ENCODE results near the gene KIF2C.
A peak's percentile ranks its signal among the peaks of the same experiment; 100 is the strongest.

DNA sequence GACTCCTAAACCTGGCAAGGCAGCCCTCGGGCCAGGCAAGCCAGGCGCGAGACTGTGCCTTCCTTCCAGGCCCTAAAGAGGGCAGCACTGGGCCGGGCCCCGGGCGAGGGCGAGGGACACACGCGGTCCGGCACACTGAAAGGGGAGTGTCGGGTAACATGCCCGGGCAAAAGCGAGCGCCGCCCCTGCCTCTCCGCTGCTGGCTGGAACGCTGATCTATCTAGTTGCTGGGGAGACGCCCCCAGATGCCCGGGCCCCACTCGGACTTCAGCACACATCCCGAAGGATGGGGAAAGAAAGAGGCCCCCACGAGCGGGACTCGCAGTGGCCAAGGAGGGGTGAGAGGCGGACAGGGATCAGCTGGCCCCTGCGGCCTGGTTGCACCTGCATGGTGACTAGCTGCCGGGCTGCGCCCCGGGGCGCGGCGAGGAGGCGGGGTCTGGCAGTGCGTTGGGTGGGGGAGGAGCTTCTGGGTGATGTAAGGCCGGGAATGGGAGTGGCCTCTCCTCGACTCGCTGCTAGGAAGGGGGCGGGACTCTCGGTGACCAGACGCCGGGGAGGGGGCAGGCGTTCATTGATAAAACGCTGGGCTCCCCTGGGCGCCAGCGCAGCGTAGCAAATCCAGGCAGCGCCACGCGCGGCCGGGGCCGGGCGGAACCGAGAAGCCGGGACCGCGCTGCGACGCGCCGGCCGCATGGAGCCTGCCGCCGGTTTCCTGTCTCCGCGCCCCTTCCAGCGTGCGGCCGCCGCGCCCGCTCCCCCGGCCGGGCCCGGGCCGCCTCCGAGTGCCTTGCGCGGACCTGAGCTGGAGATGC is 60.3 kb downstream of the KIF2C start, which contains the start of gene PLK3:
- TF ChIP-seq TAF1 (IDR thresholded peaks at IDR 0.05; ENCODE audit: low read depth) (peak; percentile 74), NFIC (IDR thresholded peaks at IDR 0.05) (peak; percentile 10; the same call in 1 of the 2 replicates), ZBTB7A (IDR thresholded peaks at IDR 0.05; ENCODE audit: low read depth) (no peak; the same call in 1 of the 2 replicates), EP300 (IDR thresholded peaks at IDR 0.05; ENCODE audit: borderline replicate concordance) (no peak), RAD21 (IDR thresholded peaks at IDR 0.05; ENCODE audit: low read depth) (peak; percentile 85)
- TF ChIP-seq, protein P1, sequence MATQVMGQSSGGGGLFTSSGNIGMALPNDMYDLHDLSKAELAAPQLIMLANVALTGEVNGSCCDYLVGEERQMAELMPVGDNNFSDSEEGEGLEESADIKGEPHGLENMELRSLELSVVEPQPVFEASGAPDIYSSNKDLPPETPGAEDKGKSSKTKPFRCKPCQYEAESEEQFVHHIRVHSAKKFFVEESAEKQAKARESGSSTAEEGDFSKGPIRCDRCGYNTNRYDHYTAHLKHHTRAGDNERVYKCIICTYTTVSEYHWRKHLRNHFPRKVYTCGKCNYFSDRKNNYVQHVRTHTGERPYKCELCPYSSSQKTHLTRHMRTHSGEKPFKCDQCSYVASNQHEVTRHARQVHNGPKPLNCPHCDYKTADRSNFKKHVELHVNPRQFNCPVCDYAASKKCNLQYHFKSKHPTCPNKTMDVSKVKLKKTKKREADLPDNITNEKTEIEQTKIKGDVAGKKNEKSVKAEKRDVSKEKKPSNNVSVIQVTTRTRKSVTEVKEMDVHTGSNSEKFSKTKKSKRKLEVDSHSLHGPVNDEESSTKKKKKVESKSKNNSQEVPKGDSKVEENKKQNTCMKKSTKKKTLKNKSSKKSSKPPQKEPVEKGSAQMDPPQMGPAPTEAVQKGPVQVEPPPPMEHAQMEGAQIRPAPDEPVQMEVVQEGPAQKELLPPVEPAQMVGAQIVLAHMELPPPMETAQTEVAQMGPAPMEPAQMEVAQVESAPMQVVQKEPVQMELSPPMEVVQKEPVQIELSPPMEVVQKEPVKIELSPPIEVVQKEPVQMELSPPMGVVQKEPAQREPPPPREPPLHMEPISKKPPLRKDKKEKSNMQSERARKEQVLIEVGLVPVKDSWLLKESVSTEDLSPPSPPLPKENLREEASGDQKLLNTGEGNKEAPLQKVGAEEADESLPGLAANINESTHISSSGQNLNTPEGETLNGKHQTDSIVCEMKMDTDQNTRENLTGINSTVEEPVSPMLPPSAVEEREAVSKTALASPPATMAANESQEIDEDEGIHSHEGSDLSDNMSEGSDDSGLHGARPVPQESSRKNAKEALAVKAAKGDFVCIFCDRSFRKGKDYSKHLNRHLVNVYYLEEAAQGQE (IDR thresholded peaks at IDR 0.05; ENCODE audit: low read depth): no peak
